KMS-11 (cell line): ENCODE measurements around the gene USH2A.

Experiments used
- H2AFZ ChIP-seq: fragments of 200-600 bp; sonication (generic); 2 replicates; pipeline ENCODE4 v1.6.1; 2016; ENCODE audit warnings: antibody characterized with exemption, mixed run types, low read depth
- H3K27ac ChIP-seq: fragments of 200-600 bp; sonication (generic); 2 replicates; pipeline ENCODE4 v1.6.1; 2016; ENCODE audit warnings: mild to moderate bottlenecking, mixed run types
- H3K27me3 ChIP-seq: fragments of 200-600 bp; sonication (generic); 2 replicates; pipeline ENCODE4 v1.6.1; 2017; ENCODE audit warnings: mild to moderate bottlenecking, low read depth, mixed run types, moderate library complexity; ENCODE audit not compliant: insufficient read depth
- H3K36me3 ChIP-seq: fragments of 200-600 bp; sonication (generic); 2 replicates; pipeline ENCODE4 v1.6.1; 2017; ENCODE audit warnings: mild to moderate bottlenecking, mixed run types; ENCODE audit not compliant: insufficient read depth
- H3K4me1 ChIP-seq: fragments of 200-600 bp; sonication (generic); 2 replicates; pipeline ENCODE4 v1.6.1; 2016; ENCODE audit warnings: mild to moderate bottlenecking, low read depth, mixed run types; ENCODE audit not compliant: poor library complexity, severe bottlenecking
- H3K4me2 ChIP-seq: fragments of 200-600 bp; sonication (generic); 2 replicates; pipeline ENCODE4 v1.7.0; 2016; ENCODE audit warnings: mild to moderate bottlenecking, mixed run types
- H3K4me3 ChIP-seq: fragments of 200-600 bp; sonication (generic); IDR thresholded peaks from 2 replicates; pipeline ENCODE4 v1.6.1; 2017; ENCODE audit warnings: low read depth, low read length, mixed read lengths; ENCODE audit not compliant: insufficient read depth
- H3K79me2 ChIP-seq: fragments of 200-600 bp; sonication (generic); 2 replicates; pipeline ENCODE4 v1.6.1; 2016; ENCODE audit warnings: low read depth, mixed run types; ENCODE audit not compliant: insufficient read depth
- H3K9ac ChIP-seq: fragments of 200-600 bp; sonication (generic); 2 replicates; pipeline ENCODE4 v1.6.1; 2016; ENCODE audit warnings: mild to moderate bottlenecking, mixed run types
- H4K20me1 ChIP-seq: fragments of 200-600 bp; sonication (generic); 2 replicates; pipeline ENCODE4 v1.6.1; 2016; ENCODE audit warnings: mild to moderate bottlenecking, mixed run types; ENCODE audit not compliant: insufficient read depth
- TF ChIP-seq, protein P1 (sequence below): fragments of 200-600 bp; sonication (generic); conservative IDR thresholded peaks from 2 replicates; pipeline ENCODE4 v1.6.1; 2017; ENCODE audit warnings: low read depth, mild to moderate bottlenecking, antibody characterized with exemption, low read length, moderate library complexity, mixed read lengths

The USH2A gene

DNA sequence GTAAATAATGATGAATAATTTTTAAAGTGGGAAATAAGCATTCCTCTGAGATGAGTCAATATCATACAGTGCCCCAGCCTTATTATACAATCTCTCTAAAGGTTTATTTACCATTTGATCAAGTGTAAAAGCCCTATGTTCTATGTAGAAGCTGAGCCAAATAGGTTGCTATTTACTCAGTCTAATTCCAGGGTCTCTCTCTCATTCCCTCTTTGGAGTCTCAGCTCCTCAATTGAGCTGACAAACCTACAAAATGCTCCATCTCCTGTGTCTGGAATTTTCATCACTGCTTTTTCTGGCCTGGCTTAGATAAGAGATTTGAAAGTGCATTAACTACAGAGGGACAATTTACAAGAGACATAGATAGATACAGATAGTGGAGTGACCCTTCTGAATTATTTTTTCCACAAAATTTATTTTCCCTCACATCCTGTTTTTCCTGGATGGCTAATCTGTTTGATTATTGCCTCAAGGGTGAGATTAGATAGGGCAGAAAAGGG lies 24.8 kb upstream of the USH2A start:
- TF ChIP-seq, protein P1, sequence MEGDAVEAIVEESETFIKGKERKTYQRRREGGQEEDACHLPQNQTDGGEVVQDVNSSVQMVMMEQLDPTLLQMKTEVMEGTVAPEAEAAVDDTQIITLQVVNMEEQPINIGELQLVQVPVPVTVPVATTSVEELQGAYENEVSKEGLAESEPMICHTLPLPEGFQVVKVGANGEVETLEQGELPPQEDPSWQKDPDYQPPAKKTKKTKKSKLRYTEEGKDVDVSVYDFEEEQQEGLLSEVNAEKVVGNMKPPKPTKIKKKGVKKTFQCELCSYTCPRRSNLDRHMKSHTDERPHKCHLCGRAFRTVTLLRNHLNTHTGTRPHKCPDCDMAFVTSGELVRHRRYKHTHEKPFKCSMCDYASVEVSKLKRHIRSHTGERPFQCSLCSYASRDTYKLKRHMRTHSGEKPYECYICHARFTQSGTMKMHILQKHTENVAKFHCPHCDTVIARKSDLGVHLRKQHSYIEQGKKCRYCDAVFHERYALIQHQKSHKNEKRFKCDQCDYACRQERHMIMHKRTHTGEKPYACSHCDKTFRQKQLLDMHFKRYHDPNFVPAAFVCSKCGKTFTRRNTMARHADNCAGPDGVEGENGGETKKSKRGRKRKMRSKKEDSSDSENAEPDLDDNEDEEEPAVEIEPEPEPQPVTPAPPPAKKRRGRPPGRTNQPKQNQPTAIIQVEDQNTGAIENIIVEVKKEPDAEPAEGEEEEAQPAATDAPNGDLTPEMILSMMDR, result no peak
- Histone ChIP-seq H3K79me2 (no peaks in the 10 kb centered on the region), H3K4me2 (no peak overlapping the region), H3K4me1 (no peaks in the 10 kb centered on the region), H3K9ac (no peak overlapping the region), H3K27ac (no peak overlapping the region), H2AFZ (no peak overlapping the region), H3K27me3 (no peaks in the 10 kb centered on the region), H3K4me3 (no peak overlapping the region), H3K36me3 (no peaks in the 10 kb centered on the region), H4K20me1 (no peaks in the 10 kb centered on the region)

DNA sequence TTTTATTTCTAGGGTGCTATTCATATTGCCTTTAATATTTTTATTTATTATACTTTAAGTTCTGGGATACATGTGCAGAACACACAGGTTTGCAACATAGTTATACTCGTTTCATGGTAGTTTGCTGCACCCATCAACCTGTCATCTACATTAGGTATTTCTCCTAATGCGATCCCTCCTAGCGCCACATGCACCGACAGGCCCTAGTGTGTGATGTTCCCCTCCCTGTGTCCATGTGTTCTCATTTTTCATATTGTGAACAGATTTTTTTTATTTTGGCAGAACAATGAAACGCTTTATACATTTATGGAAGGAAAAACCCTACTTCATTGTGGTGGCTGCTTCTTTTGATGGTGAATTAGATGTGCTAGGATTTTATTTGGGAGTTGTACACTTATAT lies 14.4 kb upstream of the USH2A start:
- no peaks in the 10 kb centered on the region for H3K79me2 ChIP-seq
- H3K36me3 ChIP-seq, result no peaks in the 10 kb centered on the region
- H2AFZ ChIP-seq, result no peak overlapping the region
- H4K20me1 ChIP-seq, result no peaks in the 10 kb centered on the region
- no peak overlapping the region for H3K9ac ChIP-seq
- TF ChIP-seq, protein P1, result no peak
- H3K4me1 ChIP-seq, result no peaks in the 10 kb centered on the region
- H3K4me3 ChIP-seq, result no peak overlapping the region
- H3K27ac ChIP-seq, result no peak overlapping the region
- H3K4me2 ChIP-seq, result no peak overlapping the region
- H3K27me3 ChIP-seq, result no peaks in the 10 kb centered on the region

DNA sequence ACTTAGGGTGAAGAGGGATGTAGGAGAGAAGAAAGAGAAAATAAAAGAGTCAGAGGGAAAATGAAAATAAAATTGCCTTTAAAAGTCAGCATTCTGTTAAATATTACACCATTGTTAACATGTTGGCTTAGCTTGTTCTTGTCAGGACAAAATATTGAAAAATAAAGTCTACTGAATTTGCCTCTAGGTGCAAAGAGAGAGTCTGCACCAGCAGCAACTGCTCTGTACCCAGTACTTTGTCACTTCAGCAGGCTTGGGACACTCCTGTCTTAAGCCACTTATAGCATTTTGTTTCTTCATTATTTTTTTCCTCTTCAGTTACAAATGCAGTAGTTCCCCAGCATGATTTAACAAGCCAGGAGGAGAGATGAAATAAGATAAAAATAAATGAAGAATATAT lies 11.0 kb upstream of the USH2A start:
- no peak overlapping the region for H3K27ac ChIP-seq
- no peak overlapping the region for H3K4me2 ChIP-seq
- no peaks in the 10 kb centered on the region for H3K4me1 ChIP-seq
- TF ChIP-seq, protein P1, result no peak
- H2AFZ ChIP-seq, result no peak overlapping the region
- no peaks in the 10 kb centered on the region for H3K36me3 ChIP-seq
- H3K4me3 ChIP-seq, result no peak overlapping the region
- H4K20me1 ChIP-seq, result no peaks in the 10 kb centered on the region; the same call in 1 of the 2 replicates
- no peaks in the 10 kb centered on the region for H3K27me3 ChIP-seq
- H3K9ac ChIP-seq, result no peak overlapping the region
- H3K79me2 ChIP-seq, result no peaks in the 10 kb centered on the region

DNA sequence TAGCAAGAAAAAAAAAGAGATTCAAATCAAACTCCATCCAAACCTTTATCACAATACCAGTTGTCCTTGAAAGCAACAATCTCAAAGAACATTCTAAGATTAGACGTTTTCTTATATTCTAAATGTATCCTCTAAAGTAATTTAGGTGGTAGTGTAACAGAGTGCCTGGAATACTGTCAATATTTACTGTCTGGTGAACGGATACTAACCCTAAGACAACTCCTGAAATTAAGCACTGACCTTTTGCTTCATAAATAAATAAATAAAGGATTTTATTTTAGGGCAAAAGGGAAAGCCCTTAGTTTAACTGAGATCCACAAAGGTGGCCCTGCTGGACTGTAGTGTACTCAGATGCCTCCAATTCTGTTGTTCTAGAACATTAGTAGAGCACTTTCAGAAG lies 9.9 kb upstream of the USH2A start:
- no peak overlapping the region for H2AFZ ChIP-seq
- H3K36me3 ChIP-seq, result no peaks in the 10 kb centered on the region
- no peaks in the 10 kb centered on the region; the same call in 1 of the 2 replicates for H4K20me1 ChIP-seq
- TF ChIP-seq, protein P1, result no peak
- no peak overlapping the region for H3K27ac ChIP-seq
- no peaks in the 10 kb centered on the region for H3K27me3 ChIP-seq
- H3K79me2 ChIP-seq, result no peaks in the 10 kb centered on the region
- H3K4me2 ChIP-seq, result no peak overlapping the region
- no peak overlapping the region for H3K9ac ChIP-seq
- no peaks in the 10 kb centered on the region for H3K4me1 ChIP-seq
- no peak overlapping the region for H3K4me3 ChIP-seq
